GM21367 (cell line): ENCODE results near the gene TRAP1.

ENCODE experiments used
- ATAC-seq: cut with Tn5 transposase; IDR thresholded peaks from one replicate; pipeline ENCODE4 v1.9.1; 2021; ENCODE audit not compliant: unreplicated experiment

Gene TRAP1

DNA sequence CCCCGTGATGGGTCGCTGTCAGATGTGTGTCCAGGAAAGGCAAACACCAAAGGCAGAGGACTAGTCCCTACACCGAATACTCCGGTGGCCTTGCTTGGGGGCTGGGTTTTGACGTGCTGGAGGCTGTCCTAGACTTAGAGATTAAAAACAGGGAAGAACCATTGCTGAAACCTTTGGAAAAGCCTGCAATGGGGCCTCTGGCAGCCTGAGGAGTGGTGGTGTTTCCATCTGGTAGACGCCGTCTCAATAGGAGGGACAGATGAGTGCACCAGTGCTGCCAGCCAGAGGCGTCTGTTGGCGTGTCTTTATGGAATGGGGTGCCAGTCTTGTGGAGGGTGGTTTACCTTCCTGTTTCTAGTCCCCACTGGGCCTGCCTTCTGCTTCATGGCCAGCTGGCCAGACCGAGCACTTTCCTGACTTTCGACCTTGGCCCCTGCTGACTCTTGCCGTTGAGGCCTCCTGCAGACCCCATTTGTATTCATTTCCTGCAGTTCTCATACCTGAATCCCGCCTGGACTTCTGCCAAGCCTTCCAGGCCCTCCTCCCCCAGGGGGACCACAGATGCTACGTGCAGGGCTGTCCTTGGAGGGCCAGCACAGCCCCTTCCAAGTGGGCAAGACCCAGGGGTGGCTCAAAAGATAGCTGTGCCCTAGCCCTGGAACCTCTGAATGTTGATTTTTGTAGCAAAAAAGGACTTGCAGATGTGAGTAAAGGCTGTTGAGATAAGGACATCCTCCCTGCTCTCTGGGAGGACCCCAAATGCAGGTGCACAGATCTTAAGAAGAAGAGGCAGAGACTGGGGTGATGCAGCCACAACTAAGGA, 64.7 kb downstream of the TRAP1 start:
- ATAC-seq = no peak

DNA sequence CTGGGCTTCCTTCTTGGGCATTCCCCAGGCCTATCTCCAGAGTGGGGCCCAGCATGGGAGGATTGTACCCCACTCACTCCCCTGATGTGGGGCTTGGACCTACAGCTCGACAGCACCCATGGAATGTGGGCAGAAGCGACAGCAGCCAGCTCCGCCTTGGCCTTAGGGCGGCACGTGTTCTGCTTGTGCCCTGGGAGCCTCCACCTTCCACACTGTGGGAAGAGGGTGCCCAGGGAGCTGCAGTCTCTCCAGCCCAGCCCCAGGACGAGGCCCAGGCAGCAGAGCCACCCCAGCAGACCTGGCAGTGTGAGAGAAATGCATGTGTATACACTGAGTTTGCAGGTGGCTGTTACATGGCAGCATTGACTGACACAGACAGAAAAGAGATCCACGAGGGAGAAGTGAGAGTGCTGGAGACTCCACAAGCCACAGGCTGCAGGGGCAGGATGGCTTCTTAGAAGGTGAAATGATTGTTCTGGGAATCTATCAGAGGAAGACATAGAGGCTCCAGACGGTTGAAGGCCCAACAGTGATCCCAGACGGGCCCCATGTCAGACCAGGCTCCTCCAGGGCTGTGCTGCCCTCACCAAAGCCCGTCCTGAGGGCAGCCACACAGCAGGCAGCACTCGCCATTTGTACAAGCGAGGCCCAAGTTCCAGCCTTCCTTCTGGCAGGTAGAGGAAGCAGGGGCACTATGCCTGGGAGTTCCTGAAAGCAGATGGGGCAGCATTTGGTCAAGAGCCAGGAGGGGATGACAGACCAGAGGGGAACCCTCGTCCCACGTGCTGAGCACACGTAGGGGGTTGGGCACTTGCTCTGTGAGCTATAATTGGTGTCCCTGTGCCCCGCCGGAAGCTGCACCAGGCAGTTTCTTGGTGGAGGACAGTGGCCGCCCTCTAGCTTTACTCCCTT, 65.6 kb downstream of the TRAP1 start:
- ATAC-seq = no peak

- no peak for ATAC-seq
These were observed 66.6 kb downstream of the TRAP1 start for GRCh38 chr16:3650631-3651265.

DNA sequence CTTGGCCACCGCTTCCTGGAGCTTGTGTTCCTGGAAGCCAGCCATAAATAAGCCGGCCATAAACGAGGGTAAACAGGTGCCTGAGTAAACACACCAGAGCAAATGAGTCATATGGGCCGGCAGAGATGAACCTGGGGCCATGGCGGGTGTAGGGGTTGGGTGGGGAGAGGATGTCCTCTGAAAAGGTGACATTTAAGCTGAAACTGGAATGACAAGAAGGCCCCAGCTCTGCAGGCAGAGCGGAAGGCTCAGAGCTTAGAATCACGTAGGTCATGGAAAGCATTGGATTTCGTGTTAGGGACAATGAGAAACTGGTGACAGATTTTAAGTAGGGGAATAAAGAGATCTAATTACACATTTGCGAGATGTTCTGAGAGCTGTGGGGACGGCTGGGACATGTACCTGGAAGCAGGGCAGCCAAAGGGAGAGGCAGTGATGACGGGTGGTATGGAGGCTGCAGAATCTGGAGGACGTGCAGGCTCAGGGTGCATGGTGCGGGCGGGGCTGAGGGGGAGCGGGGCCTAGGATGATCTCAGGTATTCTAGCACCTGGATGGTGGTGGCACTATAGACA, 70.9 kb downstream of the TRAP1 start:
- no peak for ATAC-seq

GRCh38 chr16:3645504-3646347, 71.6 kb downstream of the TRAP1 start:
- no peak for ATAC-seq

DNA sequence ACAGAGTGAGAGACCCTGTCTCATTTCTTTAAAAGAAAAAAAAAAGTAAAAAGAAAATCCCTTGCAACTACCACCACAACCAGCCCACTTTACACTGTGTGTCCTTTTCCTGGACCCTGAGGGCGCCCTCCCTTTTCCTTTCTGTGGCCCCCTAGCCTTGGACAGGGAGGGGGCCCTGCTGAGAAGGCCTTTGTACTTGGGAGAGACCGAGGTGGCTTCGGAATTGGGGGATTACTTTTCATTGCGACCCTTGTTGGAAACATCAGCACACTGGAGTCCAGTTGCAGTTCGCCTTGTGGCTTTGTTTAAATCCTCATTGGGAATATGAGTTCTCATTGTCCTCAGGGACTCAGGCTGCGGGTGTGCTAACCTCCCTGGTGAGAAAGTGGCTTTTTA, 72.2 kb downstream of the TRAP1 start:
- ATAC-seq = no peak

DNA sequence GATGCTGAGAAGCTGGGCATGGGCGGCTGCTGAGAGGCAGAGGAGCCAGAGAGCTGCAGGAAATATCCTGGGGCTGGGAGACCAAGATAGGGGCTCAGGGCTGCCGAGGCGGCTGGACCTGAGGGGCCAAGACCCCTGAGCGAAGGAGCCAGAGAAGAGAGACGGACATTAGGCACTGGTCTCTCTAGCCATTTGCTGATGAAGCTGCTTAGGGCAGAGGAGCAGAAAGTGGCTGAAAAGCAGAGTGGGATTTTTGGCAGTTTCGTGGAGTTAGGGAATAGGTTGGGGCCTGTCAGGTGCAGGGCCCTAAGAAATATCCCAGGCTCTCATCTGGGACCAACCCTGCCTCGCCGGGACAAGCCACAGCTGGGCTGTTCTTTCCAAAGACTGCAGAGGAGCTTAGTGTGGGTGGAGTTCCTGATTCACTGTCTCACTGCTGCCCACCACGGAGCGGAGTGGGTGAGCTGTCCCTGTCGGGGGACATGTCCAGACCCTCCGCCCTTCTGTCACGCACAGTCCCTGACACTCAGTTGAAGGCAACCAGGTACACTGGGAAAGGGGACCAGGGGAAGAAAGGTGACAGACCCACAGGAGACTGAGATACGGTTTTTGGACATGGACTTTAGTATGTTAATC, 74.1 kb downstream of the TRAP1 start:
- no peak for ATAC-seq

DNA sequence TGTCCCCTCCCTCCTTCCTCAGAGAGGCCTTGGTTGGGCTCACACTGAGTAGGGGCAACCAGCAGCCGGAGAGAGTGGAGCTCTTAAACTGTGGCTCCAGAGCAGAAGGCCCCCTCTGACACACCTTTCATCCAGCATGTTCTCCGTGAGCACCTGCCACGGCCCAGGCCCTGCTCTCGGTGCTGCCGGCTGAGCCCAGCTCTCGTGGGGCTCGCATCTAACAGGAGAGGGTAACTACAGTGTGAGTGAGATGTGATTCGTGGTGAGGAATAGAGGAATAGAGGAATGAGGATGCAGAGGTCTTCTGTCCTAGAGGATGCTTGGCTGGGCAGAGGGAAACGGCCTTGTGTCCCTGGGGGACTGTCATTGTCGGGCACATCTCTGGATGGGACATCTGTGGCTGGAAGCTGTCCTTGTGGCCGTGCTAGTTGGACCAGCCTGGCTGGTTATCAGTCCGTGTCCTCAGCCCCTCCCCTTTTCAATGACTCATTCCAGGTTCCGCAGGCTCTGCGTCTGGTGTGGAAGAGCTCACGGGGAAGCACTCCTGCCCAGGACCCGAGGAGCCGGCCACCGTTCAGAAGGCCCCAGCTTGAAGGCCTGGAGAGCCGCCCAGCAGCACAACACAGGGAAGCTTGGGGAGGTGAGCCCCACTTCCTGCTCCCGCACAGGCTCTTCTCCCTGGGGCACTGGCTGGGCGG, 74.8 kb downstream of the TRAP1 start:
- ATAC-seq = no peak

DNA sequence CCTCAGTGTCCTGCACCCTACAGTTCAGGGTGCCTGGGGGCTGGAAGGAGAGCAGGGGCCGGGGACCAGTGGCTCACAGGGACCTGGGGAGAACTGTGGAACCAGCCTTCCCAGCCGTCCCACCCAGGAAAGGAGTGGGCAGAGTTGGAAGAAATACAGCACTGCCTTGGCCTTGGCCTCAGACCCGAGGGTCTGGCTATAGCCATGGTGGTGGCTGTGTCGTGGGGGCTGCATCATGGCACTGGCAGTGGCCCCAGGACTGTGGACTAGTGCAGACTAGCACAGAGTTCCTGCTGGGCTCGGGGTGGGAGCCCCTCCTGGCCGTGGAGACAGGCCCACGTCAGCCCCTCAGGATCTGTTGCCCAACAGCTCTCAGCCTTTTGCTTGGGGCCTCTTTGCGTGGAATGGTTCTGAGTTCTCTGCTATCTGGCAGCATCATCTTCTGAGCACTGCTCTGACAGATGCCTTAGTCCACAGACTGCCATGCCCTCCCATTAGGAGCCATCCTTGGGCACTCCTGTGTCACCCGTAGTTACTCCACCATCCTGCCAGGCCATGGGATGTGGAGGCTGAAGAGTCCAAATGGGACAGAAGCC, 75.4 kb downstream of the TRAP1 start:
- no peak for ATAC-seq

- no peak for ATAC-seq
These were observed 76.5 kb downstream of the TRAP1 start for GRCh38 chr16:3640632-3641501.

GRCh38 chr16:3640207-3640606, 77.1 kb downstream of the TRAP1 start:
- ATAC-seq = no peak

GRCh38 chr16:3638916-3639644, 78.2 kb downstream of the TRAP1 start:
- ATAC-seq = no peak

GRCh38 chr16:3637371-3637923, 79.9 kb downstream of the TRAP1 start:
- ATAC-seq = no peak

GRCh38 chr16:3625911-3626732, 91.2 kb downstream of the TRAP1 start:
- no peak for ATAC-seq

DNA sequence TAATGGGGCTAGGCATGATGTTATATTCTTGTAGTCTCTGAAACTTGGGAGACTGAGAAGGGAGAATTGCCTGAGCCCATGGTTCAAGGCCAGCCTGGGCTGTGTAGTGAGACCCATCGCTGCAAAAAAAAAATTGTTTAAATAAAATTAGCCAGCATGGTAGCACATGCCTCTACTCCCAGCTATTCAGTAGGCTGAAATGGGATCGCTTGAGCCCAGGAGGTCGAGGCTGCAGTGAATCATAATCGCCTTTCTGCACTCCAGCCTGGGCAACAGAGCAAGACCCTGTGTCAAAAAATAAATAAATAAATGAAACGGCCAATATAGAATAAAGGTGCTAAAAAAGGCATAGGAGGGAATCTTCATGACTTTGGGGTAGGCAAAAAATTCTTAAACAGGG, 92.0 kb downstream of the TRAP1 start:
- ATAC-seq = no peak

GRCh38 chr16:3623642-3624041, 93.7 kb downstream of the TRAP1 start:
- no peak for ATAC-seq
